Right cardiac atrium (tissue), 5 donors: ENCODE results near the gene MRPS6. TPM values are rescaled to one million over a fixed set of nuclear protein-coding genes. Genes with fewer than 3 reads are reported as not detected.

ENCODE experiments used
- ATAC-seq, 2 donors: fragments of 200-7000 bp; cut with Tn5 transposase; one replicate each; pipeline versions ENCODE4 v1.8.0 to v1.9.1; 2020; ENCODE audit warnings: moderate library complexity in 2 of 2, mild to moderate bottlenecking in 1 of 2
- DNase-seq, 3 donors: peaks; one replicate each; pipeline ENCODE4 v3.0.0-alpha.2; 2020
- H3K27ac ChIP-seq: one replicate; pipeline ENCODE4 v1.5.1; 2013; ENCODE audit warnings: mild to moderate bottlenecking, low read length, control low read depth, moderate library complexity
- H3K27me3 ChIP-seq: one replicate; pipeline ENCODE4 v1.6.1; 2013; ENCODE audit not compliant: control insufficient read depth, insufficient read depth
- H3K4me1 ChIP-seq: one replicate; pipeline ENCODE4 v1.6.1; 2013; ENCODE audit warnings: low read length; ENCODE audit not compliant: control insufficient read depth, insufficient read depth
- H3K4me3 ChIP-seq: one replicate; pipeline ENCODE4 v1.5.1; 2013; ENCODE audit warnings: low read length, control low read depth
- H3K9me3 ChIP-seq: one replicate; pipeline ENCODE4 v1.6.1; 2013; ENCODE audit warnings: low read length; ENCODE audit not compliant: control insufficient read depth
- WGBS: extraction: QIAGEN DNeasy Blood & Tissue Kit; methylation state at CpG from one replicate; pipeline ENCODE4 v1.1.7; 2013; 5-methylcytosine and 5-hydroxymethylcytosine counted together
- intact Hi-C, 4 donors: fragments of 100-400 bp; cut with DNase I; formaldehyde crosslinking; loops; one replicate each; pipeline versions ENCODE4 v1.11.0 to v1.14.0; 2022 to 2023
- polyA plus RNA-seq: library from polyadenylated mRNA; stranded (reverse); fragments of 200-250 nt; gene quantifications from one replicate; pipeline ENCODE4 v1.2.3, GENCODE V29; 2013
- total RNA-seq, 4 donors: library from RNA; stranded (reverse); fragmentation: NEBNext Ultra II Directional; extraction: Animal tissue kit (Norgen Biotek cat#: 25700); gene quantifications; one replicate each; pipeline ENCODE4 v1.2.1, GENCODE V29; 2021
- donor health status: healthy with polysubstance abuse.
- donor health status: DM: no; HTN: yes; CAD: no.
- donor health status: DM: no; HTN: no; CAD: no.
- donor health status: DM: no; HTN: yes; CAD: no; lungs with severe emphysema.
- donor health status: DM: yes; HTN: yes; CAD: no.

Gene MRPS6
- total and polyA plus RNA-seq, 5 donors, result 67.6 to 95.3 (median 74.6) TPM

DNA sequence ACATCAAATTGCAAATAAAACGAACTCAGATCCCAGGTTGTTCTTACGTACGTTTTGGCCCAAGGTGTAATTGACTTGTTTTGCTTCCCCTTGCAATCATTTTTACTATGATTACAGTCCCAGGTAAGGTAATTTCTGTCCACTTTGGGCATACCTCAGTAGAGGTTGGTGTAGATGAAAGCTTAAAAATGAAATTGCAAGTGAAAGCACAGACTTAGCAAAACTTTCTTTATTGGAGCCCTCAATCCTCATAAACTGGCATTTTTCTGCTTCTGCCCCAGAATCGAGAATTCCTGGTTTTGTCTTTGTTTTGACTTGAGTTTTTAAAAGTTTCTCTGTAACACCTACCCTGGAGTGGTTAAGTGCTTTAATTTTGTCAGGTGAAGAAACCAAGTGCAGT, 9.4 kb downstream of the MRPS6 start:
- Histone ChIP-seq H3K4me3 (no peak overlapping the region), H3K4me1 (peaks cover 8% of the 10 kb centered on the region), H3K27ac (no peak overlapping the region), H3K27me3 (no peaks in the 10 kb centered on the region), H3K9me3 (no peaks in the 10 kb centered on the region)
- WGBS, result 90% methylated on average over 4 of the region's 4 CpGs
- DNase-seq (no peak), ATAC-seq (no peak)
- intact Hi-C loops, result no loop called here

DNA sequence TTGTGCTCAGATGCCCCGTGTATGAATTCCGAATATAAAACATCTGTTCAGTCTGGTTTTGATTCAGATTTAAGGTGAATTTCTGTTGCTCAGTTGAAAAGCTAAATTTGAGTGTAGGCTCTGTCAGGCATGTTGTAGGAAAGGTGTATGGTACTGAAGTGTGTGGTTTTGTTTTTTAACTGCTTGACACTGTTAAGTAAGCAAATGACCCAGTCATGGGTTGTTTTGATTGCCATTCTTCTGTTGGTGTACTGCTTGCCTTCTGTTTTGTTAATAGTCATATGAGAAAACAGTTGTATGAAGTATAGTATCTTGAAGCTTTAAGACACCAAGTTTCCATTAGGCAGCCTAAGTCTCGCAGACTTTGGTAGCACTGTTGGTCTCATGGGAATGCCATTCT, 10.0 kb downstream of the MRPS6 start:
- no peak overlapping the region for H3K27ac ChIP-seq
- DNase-seq (no peak), ATAC-seq (no peak)
- H3K4me1 ChIP-seq, result peaks cover 8% of the 10 kb centered on the region
- intact Hi-C loops, result no loop called here
- H3K9me3 ChIP-seq, result no peaks in the 10 kb centered on the region
- H3K4me3 ChIP-seq, result no peak overlapping the region
- WGBS, result 83% methylated on average over 3 of the region's 3 CpGs
- H3K27me3 ChIP-seq, result no peaks in the 10 kb centered on the region

DNA sequence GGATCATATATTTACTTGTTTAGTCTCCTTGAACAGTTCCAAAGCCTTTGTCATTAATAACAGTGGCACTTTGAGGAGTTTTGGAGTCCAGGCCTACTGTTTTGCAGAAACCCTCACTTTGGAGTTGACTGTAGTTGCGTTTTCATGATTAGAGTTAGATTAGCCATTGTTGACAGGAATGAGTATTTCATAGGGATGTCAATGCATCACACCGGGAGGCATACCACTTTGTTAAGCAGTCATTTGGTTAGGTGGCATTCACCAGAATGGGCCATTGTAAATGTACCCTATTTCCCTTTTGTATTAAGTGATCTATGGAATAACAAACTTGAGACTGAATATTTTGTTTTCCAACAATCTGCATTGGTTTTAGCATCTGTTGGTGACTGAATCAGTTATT, 11.8 kb downstream of the MRPS6 start:
- 94% methylated on average over 2 of the region's 2 CpGs for whole genome bisulfite sequencing
- intact Hi-C loops, result no loop called here
- Histone ChIP-seq H3K4me3 (no peak overlapping the region), H3K27me3 (no peaks in the 10 kb centered on the region), H3K4me1 (peaks cover 6% of the 10 kb centered on the region), H3K9me3 (no peaks in the 10 kb centered on the region), H3K27ac (no peak overlapping the region)
- no peak for ATAC-seq
- no peak for DNase-seq

DNA sequence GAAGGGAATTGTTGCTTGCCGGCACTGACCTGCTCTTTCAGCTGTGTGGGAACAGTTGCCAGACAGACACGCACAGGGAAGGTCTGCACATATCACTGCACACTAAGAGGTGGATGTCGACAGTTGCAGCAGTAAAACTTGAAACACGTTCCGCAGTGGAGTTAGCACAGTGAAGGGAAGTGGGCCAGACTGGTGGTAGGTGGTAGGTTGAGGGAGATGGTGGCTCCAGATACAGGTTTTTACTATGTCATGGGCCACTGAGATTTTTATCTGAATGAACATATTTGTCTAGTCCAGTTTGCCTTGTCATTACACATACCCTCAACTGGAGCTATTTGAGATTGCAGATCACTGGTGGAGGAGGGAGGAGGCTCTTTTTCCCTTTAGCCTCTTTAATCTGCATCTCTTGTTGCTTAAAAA, 13.5 kb downstream of the MRPS6 start:
- Histone ChIP-seq H3K9me3 (no peaks in the 10 kb centered on the region), H3K4me1 (peaks cover 5% of the 10 kb centered on the region), H3K4me3 (no peak overlapping the region), H3K27me3 (no peaks in the 10 kb centered on the region), H3K27ac (no peak overlapping the region)
- no peak for DNase-seq
- 64% methylated on average over 5 of the region's 5 CpGs for WGBS
- intact Hi-C loops, result no loop called here
- ATAC-seq, result peak; percentile 47 to 48

DNA sequence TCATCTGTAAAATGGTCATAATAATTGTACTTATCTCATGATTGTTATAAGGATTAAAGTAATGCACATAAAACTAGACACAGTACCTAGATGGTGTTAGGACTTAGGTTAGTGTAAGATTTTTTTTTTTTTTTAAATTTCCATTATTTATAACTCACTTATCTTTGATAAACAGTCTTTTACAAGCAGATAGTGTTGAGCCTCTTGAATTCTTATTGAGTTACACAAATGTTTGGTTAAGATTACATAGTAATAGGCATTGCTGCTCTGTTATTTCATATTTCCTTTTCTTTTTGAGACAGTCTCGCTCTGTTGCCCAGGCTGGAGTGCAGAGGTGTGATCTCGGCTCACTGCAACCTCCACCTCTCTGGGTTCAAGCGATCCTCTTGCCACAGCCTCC, 15.4 kb downstream of the MRPS6 start:
- 98% methylated on average over 3 of the region's 3 CpGs for WGBS
- Histone ChIP-seq H3K27ac (no peak overlapping the region), H3K27me3 (no peaks in the 10 kb centered on the region), H3K4me1 (peaks cover 4% of the 10 kb centered on the region), H3K9me3 (no peaks in the 10 kb centered on the region), H3K4me3 (no peak overlapping the region)
- DNase-seq, result no peak
- no peak for ATAC-seq
- intact Hi-C loops, result no loop called here

DNA sequence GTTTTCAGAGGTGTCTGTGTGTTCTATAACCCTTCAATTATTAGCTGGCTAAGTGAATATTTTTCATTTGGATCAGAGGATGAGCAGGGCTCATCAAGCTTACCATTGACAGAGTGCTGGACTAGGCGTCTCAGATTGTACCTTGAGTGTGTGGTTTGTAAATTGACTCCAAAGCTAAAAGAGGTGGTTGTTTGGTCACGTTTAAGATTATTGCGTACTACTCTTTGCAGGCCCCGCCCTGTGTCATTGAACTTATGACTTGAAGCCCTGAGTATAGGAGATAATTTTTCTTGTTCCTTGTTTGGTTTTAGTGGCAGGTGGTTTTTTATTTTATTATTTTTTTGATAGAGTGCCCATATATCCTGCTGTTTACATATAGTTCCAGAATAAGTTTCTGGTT, 17.7 kb downstream of the MRPS6 start:
- intact Hi-C loops, result no loop called here
- peaks cover 4% of the 10 kb centered on the region for H3K4me1 ChIP-seq

DNA sequence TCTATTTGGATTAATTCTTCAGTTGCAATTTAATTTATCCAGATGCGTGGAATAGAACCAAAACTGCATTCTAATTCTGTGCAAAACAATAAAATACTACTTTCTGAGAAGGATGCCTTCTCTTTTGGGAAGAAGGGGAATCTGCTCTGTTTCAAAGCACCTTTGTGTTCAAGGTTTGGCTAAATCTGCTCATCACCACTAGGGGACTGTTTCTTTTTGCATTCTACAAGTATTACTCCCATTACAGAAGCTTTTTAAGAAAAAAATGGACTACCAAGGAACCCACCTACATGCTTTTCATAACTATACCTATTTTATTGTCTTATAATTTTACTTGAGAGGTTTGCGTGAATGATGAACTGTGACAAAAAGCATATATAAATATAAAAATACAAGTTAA, 18.2 kb downstream of the MRPS6 start:
- ATAC-seq, result no peak
- WGBS, result 97% methylated on average over 2 of the region's 2 CpGs
- no peak overlapping the region for H3K4me3 ChIP-seq

More for the DNA sequence above, 17.7 kb downstream of the MRPS6 start:
- 90% methylated on average over 4 of the region's 4 CpGs for WGBS
- H3K4me3 ChIP-seq, result no peak overlapping the region
- DNase-seq, result no peak
- H3K9me3 ChIP-seq, result no peaks in the 10 kb centered on the region
- ATAC-seq, result no peak
- no peak overlapping the region for H3K27ac ChIP-seq
- H3K27me3 ChIP-seq, result no peaks in the 10 kb centered on the region

DNA sequence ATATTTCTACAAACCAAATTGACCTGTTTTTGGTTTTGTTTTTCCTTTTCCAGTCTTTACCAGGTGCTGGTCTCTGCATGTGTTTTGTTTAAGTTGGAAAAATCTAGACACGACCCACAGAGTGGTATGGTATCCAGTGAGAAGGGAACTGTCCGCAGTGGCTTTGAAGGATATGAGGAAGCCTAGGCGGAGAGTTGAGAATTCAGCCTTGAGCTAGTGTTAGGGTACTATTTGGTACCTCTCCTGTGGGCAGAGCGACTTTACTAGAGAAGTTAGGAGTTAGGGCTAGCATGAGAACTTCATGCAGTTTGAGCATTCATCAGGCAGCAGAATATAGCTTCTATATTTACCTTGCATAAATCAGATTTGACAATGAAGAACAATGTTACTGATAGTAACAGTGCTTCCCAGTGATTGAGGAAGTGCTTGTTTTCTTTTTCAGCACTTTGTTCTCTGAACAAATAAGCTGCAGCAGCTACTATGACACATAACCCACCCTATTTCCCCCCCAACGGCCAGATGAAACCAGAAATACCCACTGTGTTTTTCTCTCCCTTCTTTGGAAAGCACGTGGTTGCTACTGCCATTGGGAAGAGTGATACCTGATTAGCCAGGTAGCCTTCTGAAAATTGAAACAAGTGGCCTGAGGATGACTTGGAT, 19.0 kb downstream of the MRPS6 start:
- H3K4me3 ChIP-seq, result no peak overlapping the region
- no peak overlapping the region for H3K27ac ChIP-seq
- no peaks in the 10 kb centered on the region for H3K27me3 ChIP-seq
- intact Hi-C loops, result no loop called here
- DNase-seq, result no peak
- H3K9me3 ChIP-seq, result no peaks in the 10 kb centered on the region
- ATAC-seq, result no peak
- WGBS, result 55% methylated on average over 6 of the region's 6 CpGs
- H3K4me1 ChIP-seq, result peaks cover 3% of the 10 kb centered on the region

More for the DNA sequence above, 18.2 kb downstream of the MRPS6 start:
- intact Hi-C loops, result no loop called here
- H3K9me3 ChIP-seq, result no peaks in the 10 kb centered on the region
- H3K27ac ChIP-seq, result no peak overlapping the region
- DNase-seq, result no peak
- peaks cover 4% of the 10 kb centered on the region for H3K4me1 ChIP-seq
- no peaks in the 10 kb centered on the region for H3K27me3 ChIP-seq

DNA sequence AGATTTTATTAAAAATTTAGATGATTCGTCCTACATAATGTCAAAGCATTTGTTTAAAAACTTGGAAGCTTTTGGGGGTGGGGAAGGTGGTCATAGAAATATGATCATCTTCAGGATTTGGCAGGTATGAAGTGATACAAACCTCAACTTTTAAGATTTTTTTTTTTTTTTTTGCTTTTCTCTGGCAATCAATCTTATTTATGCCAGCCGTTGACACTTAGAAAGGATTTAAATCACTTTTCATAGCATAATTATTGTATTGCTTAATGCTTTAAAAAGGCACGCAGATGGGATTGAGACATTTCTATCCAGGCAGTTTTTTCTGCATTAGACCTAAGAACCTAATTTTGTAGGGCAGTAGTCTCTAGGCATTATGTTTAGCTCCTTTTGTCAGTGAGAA, 19.7 kb downstream of the MRPS6 start:
- no peaks in the 10 kb centered on the region for H3K27me3 ChIP-seq
- no peaks in the 10 kb centered on the region for H3K9me3 ChIP-seq
- H3K4me1 ChIP-seq, result peaks cover 1% of the 10 kb centered on the region
- intact Hi-C loops, result no loop called here
- no peak overlapping the region for H3K27ac ChIP-seq
- DNase-seq, result no peak
- no peak overlapping the region for H3K4me3 ChIP-seq
- WGBS, result 87% methylated on average over 3 of the region's 3 CpGs
- no peak for ATAC-seq

DNA sequence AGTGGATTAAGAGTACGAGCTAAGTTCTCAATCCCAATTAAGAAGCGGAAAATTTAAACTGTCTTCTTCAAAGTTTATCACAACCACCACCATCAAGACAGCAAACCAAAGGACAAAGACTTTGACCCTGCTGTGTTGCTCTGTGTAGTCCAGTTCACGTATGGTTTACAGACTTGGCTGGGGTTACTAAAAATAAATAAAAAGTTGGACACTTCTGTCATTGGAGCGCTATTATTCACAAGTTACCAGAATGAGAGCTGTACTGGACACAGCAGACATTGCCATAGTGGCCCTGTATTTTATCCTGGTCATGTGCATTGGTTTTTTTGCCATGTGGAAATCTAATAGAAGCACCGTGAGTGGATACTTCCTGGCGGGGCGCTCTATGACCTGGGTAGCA, 21.6 kb downstream of the MRPS6 start:
- intact Hi-C loops, result no loop called here
- no peaks in the 10 kb centered on the region for H3K27me3 ChIP-seq
- no peak for DNase-seq
- no peak for ATAC-seq
- H3K9me3 ChIP-seq, result no peaks in the 10 kb centered on the region
- WGBS, result 85% methylated on average over 7 of the region's 7 CpGs
- H3K27ac ChIP-seq, result no peak overlapping the region
- H3K4me3 ChIP-seq, result no peak overlapping the region
- H3K4me1 ChIP-seq, result no peaks in the 10 kb centered on the region

DNA sequence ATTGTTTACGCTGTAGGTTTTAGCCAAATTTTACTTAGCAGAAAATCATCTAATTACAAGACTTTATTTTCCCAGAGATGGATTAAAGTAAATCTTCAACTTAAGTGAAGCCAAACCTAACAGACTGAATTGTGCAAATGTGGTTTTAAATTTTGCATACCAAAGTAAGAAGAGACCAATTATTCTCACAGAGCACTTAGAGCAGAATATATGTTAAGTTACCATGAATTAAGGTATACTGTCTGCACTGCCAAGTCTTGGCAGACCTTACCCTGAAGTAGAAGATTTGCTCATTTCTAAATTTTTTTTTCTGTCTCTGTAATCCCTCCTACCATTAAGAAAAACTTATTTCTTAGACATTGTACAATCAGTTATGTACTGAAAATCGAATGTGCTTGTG, 24.1 kb downstream of the MRPS6 start:
- intact Hi-C loops, result no loop called here
- no peak overlapping the region for H3K27ac ChIP-seq
- H3K4me3 ChIP-seq, result no peak overlapping the region
- no peaks in the 10 kb centered on the region for H3K27me3 ChIP-seq
- DNase-seq (no peak), ATAC-seq (no peak)
- no peaks in the 10 kb centered on the region for H3K9me3 ChIP-seq
- no peaks in the 10 kb centered on the region for H3K4me1 ChIP-seq
- 83% methylated on average over 2 of the region's 2 CpGs for WGBS

DNA sequence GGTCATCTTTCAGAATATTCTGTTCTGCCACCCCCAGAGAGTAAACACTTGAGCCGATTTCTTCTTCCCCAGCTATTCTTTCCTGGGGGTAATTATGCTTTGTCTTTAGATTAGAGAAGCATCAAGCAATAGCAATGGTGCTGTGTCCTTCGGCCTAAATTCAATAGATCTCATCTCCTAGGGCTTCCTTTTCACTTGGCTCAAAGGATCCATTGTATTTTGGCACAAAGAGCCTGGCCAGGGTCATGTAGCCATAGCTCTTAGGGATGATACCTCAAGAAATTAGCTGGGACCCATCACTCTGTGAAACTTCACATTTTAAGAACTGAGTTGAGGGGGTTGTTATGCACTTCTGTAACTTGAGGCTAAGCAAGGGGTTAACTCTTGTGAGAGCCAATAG, 27.0 kb downstream of the MRPS6 start:
- H3K4me3 ChIP-seq, result no peak overlapping the region
- DNase-seq (no peak), ATAC-seq (no peak)
- WGBS, result 89% methylated on average over 2 of the region's 2 CpGs
- intact Hi-C loops, result no loop called here
- H3K9me3 ChIP-seq, result no peaks in the 10 kb centered on the region
- no peaks in the 10 kb centered on the region for H3K4me1 ChIP-seq
- H3K27me3 ChIP-seq, result no peaks in the 10 kb centered on the region
- no peak overlapping the region for H3K27ac ChIP-seq
